GM21515 (cell line): ENCODE data around the gene ALDH7A1.

Experiments used
- ATAC-seq: cut with Tn5 transposase; IDR thresholded peaks from one replicate; pipeline ENCODE4 v1.9.1; 2021; ENCODE audit not compliant: unreplicated experiment

ALDH7A1 gene

GRCh38 chr5:126509339-126509738 lies 85.7 kb downstream of the ALDH7A1 start:
- ATAC-seq, result no peak

- ATAC-seq, result no peak
Measured at GRCh38 chr5:126508962-126509279, 86.1 kb downstream of the ALDH7A1 start.

GRCh38 chr5:126508251-126508961 lies 86.6 kb downstream of the ALDH7A1 start:
- no peak for ATAC-seq

GRCh38 chr5:126506079-126506478 lies 88.9 kb downstream of the ALDH7A1 start:
- ATAC-seq, result no peak

GRCh38 chr5:126503602-126504104 lies 91.4 kb downstream of the ALDH7A1 start:
- ATAC-seq, result no peak

- no peak for ATAC-seq
Measured at GRCh38 chr5:126501448-126501847, 93.6 kb downstream of the ALDH7A1 start.

- peak; percentile 68 for ATAC-seq
Measured at GRCh38 chr5:126499853-126500342, 95.1 kb downstream of the ALDH7A1 start.

- no peak for ATAC-seq
Measured at GRCh38 chr5:126499278-126499677, 95.7 kb downstream of the ALDH7A1 start.

GRCh38 chr5:126497506-126497905 lies 97.5 kb downstream of the ALDH7A1 start:
- peak; percentile 47 for ATAC-seq

GRCh38 chr5:126494393-126494792 lies 100.6 kb downstream of the ALDH7A1 start:
- ATAC-seq, result no peak

GRCh38 chr5:126492939-126493338 lies 102.1 kb downstream of the ALDH7A1 start:
- ATAC-seq, result no peak

- ATAC-seq, result no peak
Measured at GRCh38 chr5:126490167-126490940, 104.7 kb downstream of the ALDH7A1 start.

GRCh38 chr5:126488443-126489065 lies 106.5 kb downstream of the ALDH7A1 start:
- ATAC-seq, result no peak

GRCh38 chr5:126487596-126487995 lies 107.4 kb downstream of the ALDH7A1 start:
- ATAC-seq, result no peak

- ATAC-seq, result no peak
Measured at GRCh38 chr5:126486332-126486731, 108.7 kb downstream of the ALDH7A1 start.

- ATAC-seq, result no peak
Measured at GRCh38 chr5:126484253-126484652, 110.8 kb downstream of the ALDH7A1 start.

- ATAC-seq, result no peak
Measured at GRCh38 chr5:126483156-126483555, 111.9 kb downstream of the ALDH7A1 start.

GRCh38 chr5:126482591-126482990 lies 112.4 kb downstream of the ALDH7A1 start:
- ATAC-seq, result no peak

- no peak for ATAC-seq
Measured at GRCh38 chr5:126481243-126481642, 113.8 kb downstream of the ALDH7A1 start.
